Stimulated activated CD8-positive, alpha-beta memory T cell treated with anti-CD3 and anti-CD28 coated beads, Interleukin-12 subunit alpha, Interleukin-12 subunit beta, amount 100 ng/mL, for 1 hour (primary cell): ENCODE results near the gene SSBP4.

Experiments
- DNase-seq: peaks from one replicate; pipeline ENCODE4 v3.0.0-alpha.2; 2020; ENCODE audit warnings: low read depth

Gene SSBP4

DNA sequence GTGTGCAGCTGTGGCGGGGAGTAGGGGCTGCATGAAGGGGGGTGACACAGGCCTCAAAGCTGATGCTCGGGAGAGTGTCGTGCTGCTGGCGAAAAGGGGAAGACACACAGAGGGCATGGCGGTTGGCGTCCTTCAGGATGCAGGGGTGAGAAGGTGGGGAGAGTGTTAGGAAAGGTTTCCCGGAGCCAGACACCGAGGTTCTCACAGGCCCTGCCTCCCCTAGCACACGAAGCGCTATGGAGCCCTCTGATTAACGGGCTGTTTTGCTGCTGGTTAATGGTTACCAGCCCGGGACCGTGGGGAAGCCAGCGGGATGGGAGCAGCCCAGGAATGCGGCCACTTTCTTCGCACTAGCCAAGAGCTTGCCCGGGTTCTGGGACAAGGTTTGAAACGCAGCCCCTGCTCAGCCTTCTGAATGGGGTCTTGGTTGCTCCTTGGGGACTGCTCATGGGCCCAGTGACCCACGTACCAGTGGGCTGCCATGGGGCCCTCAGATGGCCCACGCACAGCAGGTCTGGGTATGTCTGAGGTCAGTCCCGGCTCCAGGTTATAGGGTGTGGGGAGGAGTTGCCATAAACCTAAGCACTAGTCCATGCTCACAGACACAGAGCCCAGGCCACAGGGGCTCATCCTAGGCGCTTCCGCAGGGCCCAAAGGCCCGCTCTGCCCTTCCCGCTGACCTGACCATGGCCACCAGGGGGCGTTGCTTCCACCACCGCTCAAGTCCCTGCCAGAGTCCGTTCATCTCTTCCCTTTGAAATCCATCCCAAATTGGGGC is 50.1 kb downstream of the SSBP4 start:
- peak; percentile 41 for DNase-seq

- no peak for DNase-seq
These were observed 51.6 kb downstream of the SSBP4 start for GRCh38 chr19:18470787-18471186.

DNA sequence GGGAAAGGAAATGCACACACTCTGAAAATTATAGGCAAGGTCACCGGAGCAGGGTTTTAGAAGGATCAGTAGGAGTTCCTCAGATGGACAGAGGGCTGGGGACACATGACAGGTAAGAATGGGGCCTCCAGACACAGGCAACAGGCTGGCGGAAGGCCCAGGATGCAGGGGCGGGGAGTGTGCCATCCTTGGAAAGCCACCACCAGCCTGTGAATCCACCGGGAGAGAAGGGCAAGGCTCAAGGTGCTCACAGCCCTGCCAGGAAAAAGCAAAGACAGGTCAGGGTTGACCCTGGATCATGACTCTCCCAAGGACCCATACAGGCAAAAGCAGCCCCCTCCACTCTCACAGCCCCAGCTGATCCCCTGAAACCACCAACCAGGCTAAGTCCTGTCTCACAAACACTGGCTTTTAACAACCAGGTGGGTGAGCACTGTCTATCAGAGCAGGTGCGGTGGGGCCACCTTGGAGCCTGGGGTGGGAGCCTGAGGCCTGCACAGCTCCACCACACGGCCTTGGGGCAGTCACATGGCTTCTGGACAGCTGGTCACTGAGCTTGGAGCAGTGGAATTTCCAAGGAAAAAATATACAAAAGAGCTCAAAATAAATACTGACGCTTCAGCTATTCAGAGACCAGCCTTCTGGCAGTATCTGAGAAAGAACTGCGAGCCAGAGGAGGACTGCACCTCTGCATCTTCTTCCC is 54.0 kb downstream of the SSBP4 start:
- DNase-seq, result no peak

GRCh38 chr19:18473706-18474087 is 54.5 kb downstream of the SSBP4 start:
- no peak for DNase-seq

GRCh38 chr19:18474366-18474887 is 55.2 kb downstream of the SSBP4 start:
- DNase-seq, result no peak

- no peak for DNase-seq
These were observed 55.8 kb downstream of the SSBP4 start for GRCh38 chr19:18475004-18475453.

DNA sequence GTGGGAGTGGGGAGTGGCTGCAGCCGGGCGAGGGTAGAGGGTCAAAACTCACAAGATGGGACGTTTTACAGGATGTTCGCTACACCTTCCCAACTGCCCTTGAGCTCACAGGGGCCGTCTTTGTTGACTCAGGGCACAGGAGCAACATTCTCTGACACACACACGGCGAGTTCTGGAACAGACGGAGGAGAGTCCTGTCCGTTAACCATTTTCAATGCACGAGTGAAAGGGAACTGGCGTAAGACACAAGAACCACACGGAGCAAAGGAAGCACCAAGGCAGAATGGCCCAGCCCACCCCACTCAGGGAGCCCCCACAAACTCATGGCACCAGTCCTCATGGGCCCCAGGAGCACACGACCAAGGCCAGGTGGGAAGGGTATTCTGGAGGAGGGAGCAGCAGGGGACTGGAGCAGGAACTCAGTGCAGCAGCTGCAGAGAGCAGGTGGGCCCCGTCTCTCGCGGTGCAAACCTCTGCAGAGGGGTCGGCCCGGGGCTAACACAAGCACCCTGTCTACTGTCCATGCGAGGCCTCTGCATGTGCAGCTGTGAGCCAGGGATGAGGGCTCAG is 56.6 kb downstream of the SSBP4 start:
- DNase-seq, result no peak

GRCh38 chr19:18476507-18477041 is 57.4 kb downstream of the SSBP4 start:
- DNase-seq, result no peak

- DNase-seq, result no peak
These were observed 58.0 kb downstream of the SSBP4 start for GRCh38 chr19:18477042-18477779.

DNA sequence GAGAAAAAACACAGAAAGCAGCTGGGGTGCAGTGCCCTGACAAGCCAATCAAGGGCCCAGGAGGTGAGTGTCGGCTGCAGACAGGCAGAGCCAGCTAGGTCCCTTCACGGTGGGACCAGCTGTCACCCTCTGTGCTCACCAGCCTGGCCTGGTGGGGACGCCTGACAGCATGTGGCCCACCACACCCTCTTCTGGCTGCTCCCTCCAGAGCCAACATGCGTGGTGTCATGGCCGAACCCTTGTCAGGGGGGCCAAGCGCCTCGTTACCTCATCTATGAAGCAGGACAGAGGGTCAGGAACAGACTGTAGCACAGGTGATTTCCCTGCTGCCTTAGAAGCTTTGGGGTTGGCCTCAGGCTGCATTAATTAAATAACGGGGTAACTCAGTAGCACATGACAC is 58.8 kb downstream of the SSBP4 start:
- no peak for DNase-seq

DNA sequence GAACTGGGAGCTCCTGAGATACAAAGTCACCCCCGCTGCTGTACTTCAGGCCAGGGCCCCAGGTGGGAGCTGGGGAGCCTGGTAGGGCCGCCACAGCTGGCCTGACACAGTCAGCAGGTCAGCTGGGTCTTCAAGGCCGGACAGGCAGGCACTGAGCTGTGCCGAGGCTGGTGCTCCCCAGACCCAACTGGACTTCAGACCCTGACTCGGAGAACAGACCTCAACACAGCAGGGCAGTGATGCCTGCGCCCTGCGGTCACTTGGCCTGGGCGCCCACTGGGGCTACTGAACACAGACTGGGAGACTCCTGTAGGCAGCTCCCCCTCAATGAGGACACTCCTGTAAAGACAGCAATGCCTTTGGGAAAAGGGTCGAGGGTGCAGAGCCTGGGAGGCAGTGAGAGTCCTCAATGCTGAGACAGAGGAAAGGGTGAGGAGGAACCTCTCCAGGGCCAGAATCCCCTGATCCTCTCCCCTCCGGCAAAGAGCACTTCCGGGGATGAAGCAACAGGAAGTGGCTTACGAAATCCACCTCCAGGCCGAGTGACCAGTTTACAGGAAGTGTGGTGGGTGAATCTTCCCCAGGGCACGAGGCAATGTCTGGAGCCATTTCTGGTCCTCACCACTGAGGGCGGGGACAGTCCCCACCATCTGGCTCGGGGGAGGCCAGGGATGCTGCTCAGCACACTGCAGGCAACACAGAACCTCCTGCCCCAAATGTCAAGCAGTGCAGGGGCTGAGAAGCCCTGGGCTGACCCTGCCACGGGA is 59.5 kb downstream of the SSBP4 start:
- DNase-seq, result no peak

DNA sequence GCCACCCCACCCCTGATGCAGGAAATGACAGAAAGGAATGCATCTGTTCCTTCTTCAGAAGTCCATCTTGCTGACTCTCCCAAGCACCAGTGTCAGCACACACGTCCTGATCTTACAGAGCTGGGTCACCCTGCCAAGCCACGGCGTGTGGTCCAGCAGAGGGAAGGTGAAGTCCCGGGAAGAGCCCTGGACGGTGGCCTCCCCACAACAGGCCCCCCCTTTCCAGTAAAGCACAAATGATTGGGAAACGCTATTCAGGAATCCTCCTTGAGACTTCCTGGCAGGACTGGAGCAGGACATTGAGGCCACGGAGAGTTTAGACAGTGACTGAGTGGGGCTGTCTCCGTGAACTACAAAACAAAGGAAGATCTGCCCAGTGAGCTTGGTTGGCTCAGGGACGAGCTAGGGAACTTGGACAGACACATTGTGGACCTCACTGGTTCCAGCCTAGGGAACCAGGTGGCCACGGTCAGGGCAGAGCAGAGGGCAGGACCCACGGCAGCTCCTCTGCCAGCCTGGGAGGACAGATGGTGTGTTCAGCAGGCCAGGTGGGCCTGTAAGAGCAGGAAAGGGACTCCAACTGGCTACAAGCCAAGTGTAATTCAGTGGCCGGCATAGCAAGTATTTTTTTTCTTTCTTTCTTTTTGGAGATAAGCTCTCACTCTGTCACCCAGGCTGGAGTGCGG is 61.0 kb downstream of the SSBP4 start:
- no peak for DNase-seq

GRCh38 chr19:18481505-18482222 is 62.5 kb downstream of the SSBP4 start:
- no peak for DNase-seq

- no peak for DNase-seq
These were observed 64.1 kb downstream of the SSBP4 start for GRCh38 chr19:18483119-18483890.
